Activated T-helper 9 cell treated with anti-CD3 and anti-CD28 coated beads, Interleukin-2, amount 50 U/mL, for 16 hours (primary cell): ENCODE measurements around the gene DMD.

Experiments
- DNase-seq: peaks from one replicate; pipeline ENCODE4 v3.0.0-alpha.2; 2020; ENCODE audit warnings: low read depth

Gene DMD

DNA sequence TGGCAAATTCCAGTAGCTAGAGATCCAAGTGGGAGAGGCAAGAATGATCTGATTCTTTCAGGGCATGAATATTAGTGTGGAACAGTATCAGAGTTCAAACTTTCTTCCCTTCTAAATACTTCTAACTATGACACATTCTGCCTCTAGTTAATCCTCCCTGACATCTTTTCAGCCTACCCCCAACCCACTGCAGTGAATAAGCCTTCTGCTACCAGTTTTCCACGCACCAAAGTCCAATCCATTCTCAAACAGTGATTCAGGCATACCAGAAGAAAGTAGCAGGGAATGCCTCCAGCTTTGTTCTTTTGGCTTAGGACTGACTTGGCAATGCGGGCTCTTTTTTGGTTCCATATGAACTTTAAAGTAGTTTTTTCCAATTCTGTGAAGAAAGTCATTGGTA, 1984.1 kb downstream of the DMD start:
- no peak for DNase-seq

DNA sequence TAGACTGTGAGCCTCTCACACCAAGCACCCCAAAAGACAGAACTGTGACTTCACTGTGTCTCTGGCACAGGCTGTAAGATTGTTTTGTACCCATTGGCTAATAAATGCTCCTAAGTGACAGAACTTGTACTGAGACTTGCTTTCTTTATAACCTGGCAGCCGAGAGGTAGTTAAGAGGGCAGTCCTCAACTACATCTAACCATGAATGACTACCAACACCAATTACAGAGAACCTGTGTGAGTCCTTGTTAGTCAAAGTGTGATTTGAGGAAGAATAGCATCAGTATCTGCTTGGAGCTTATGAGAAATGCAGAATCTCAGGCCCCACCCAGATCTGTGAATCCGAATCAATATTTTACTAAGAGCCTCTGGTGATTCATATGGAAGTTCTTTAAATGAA, 1985.5 kb downstream of the DMD start:
- DNase-seq, result no peak

DNA sequence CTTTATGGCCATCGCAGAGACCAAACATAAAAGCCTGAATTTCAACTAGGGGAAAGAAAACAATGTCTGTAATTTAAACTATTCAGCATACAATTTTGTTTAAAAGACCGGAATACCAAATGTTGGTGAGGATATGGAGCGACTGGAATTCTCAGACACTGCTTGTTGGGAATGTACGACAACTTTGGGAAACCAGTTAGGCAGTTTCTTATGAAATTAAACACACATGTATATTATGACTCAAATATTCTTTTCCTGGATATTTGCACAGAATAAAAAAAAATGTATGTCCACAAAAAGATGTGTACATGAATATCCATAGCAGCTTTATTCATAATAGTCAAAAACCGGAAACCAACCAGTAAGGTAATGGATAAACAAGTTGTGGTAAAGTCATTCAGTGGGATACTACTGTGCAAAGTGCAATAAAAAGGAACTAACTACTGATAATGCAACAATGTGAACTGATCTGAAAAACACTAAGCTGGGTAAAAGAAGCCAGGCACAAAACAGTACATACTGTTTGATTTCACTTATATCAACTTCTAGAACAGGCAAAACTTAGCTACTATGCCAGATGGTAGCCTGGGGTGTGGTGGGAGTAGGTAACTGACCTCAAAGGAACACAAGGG, 1986.9 kb downstream of the DMD start:
- DNase-seq, result no peak

DNA sequence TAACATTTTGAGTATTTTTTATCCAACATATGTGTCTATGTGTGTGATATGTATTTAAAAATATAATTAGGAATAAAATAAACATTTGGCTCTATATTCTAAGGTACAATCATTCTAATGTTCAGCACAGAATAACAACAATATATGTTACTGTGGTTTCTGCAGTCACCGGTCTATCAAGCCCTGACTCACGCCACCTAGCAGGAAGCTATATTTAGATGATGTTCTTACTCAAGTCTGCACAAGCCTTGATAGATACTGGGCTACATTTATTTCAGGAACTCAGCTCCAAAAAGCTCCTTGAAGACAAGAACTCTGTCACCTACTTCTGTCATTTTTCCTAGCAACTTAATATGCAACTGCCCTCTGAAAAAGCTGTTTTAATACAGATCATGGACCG, 1987.5 kb downstream of the DMD start:
- no peak for DNase-seq

DNA sequence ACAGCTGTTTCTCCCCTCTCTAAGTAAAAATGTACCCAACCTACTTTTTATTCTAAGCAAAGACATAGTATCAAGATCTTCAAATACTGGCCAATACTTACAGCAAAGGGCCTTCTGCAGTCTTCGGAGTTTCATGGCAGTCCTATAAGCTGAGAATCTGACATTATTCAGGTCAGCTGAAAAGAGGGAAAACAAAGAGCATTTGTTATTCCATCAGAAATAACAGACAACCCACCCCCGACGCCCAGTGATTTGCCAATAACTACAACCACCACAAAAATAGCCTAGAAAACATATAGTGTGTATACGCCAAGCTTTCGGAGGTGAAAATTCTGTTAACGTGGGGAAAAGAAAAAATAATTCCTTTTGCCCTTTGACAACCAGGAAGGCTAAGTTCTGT, 1988.4 kb downstream of the DMD start:
- no peak for DNase-seq

DNA sequence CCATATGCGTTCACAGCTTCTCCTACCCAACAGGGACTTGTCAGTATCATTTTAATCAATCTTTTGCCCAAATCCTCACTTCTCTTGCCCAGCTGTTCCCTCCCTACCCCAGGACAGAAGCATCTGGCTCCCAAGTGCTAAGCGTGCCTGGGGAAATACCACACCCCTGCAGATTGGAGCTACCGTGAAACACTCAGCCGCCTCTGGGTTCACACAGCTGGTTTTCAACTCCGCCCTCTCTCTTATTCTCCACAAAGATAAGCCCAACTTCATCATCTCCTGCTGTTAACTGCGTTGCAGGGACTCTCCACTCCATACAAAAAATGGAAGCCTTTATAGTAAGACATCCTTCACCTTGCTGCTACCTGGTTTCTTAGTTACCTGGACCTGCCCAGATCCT, 1992.2 kb downstream of the DMD start:
- no peak for DNase-seq

DNA sequence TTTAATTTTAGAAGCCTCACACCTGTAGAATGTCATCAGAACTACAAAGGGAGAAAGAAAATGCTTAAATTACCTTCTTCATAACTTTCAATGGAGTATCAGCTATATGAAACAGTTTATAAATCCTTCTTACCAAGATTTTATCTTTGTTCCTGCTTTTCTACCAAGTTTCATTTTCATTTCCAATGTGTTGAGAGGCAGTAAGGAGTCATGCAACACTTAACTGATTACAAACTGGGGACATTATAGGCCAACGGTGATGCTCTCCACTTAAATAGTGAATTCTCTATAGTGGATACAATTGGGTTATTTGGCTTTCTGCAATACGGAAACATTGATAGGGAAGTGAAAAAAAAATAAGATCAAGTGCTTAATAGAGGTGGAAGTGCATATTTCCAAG, 1994.3 kb downstream of the DMD start:
- DNase-seq, result no peak

DNA sequence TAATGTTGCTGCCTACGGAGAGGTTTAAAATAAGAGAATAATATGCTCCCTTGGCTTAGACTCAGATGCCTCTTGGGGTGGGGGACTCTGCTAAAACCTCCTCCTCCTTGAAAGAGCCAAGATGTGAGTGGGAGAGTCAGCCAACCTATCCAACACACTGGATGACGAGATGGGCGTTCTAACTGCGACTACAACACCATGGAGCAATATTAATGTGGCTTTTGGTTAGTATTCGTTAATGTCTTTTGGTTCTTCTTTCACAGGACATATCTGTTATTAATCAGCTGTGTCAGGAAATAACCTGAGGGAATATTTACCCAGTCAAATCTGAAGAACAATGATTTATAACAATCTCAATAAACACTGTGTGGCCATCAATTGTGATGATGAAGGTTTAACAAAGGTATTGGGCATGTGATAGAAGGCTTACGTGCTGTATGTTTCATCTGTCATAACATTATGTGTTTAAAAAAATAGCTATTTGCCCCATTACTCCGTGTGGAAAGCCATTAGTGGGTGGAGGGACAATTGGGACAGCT, 1996.0 kb downstream of the DMD start:
- DNase-seq, result no peak

DNA sequence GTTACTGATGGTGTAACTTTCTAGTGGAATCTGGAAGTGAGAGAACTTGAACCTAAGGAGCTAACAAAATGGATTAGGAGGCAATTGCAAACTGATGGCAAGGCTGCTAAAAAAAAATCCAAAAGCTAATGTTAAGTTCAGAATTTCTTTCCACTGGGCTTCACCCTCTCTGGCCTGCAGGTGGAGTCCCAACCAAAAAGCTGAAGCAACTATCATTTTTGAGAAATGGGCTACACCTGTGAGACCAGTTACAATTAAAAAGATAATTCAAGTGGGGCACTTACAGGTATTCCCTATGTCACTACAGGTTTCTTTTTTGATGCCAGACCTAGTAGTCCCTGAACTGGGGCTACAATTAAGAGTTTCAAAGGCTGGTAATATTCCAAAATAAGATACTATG, 1997.4 kb downstream of the DMD start:
- DNase-seq, result no peak

DNA sequence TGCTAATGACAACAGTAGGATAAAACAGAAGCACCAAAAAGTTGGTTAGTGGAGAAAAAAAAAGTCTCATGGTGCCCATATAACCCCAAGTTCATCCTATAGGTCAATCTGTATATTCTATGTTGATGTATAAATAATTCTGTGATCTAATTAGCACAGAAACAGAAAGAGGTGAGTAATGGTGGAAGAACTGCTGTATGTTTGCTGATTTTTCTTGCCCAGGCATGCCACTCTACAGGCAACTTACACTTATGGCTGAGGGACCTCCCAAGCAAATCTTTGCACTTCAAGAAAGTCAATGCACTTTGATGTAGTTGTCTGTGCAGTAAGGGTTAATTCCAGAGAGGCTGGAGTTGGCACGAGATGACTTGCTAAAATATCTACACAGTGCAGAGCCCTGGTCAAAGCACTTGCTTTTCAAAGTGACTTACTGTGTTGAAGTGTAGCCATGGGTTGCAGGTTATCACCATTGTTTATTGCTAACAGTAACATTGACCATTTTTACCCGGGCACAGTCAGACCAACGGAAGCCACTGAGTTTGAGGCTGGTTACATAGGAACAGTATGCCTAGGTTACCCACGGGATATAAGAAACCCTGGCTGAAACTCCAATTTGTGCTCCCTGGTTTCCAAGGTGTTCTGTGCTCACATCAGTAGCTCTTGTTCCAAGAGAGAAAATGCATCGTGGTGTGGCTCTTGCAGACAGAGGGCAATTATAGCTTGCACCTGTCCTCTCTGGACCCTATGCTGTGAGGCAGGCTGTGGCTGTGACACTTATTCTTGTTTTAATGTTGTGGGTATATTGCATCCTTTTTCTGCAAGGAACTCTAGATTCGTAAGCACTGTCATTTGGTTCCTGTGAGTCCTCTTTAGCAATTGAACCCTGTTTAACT, 1998.2 kb downstream of the DMD start:
- no peak for DNase-seq

DNA sequence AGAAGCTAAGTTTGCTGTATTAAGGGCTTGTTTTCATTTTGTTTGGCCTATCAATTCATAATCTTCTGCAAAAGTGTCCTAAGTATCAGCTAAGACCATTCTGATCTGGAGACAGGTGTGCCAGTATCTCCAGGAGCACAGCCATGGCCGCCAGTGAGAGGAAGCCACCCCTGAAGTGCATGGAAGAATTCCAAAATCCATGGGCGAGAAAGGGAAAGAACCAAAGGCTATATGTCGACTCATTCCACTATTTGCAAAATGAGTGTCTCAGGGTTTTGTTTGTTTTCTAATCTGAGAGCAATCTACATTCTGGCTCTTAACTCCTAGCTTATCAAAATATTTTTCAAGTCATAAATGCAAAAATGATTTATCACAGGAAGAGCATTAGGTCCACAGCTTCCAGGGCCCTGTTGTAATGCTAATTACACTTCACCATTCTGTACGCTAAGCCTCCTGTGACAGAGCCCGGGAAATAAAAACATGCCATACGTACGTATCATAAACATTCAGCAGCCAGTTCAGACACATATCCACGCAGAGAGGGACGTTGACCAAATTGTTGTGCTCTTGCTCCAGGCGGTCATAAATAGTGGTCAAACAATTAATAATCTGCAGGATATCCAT, 2002.2 kb downstream of the DMD start:
- no peak for DNase-seq

DNA sequence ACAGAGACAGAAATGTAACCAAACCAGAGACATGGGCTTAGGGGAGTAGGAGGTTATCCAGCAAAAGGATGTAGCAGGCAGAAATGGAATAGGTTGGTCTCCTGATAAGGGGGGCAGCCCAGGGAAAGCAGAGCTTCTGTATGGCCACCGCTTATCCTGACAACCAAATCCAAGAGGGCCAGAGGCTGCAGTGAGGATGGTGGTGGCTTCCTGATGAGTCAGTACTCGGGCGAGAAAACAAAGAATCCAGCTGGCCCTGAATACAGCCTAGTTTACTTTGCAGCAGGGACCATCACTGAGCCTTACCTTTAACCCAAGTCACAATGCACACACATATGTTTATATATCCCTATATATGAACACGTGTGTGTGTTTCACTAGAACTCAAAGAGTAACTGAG, 2009.8 kb downstream of the DMD start:
- no peak for DNase-seq

DNA sequence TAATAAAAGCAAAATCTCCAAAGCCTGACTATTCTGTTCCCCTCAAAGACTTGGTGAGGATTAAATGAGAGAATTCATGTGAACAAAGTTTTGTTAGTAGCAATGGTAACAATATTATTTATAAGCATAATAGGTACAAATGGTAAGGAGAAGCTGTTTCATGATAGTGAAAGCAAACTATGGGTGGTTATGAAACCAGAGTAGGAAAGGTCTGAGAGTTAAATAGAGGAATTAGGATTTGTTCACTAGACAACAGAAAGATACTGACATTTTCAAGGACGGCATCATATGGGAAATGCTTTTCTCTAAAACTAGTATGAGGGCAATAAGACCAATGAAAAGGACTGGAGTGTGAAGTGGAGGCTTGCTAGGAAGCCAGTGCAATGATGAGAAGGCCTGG, 2010.9 kb downstream of the DMD start:
- no peak for DNase-seq

DNA sequence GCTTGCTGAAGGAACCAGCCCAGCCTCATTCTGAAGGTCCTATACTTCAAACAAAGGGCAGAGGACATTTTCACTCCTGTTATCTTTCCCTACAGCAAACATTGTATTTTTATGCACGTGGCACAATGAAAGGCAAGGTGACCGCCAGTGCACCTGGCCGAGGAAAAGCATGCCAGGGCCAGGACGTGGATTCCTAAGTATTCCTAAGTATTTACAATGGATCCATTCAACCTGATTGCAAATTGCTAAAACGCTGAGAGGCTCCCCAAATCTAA, 2011.6 kb downstream of the DMD start:
- no peak for DNase-seq

DNA sequence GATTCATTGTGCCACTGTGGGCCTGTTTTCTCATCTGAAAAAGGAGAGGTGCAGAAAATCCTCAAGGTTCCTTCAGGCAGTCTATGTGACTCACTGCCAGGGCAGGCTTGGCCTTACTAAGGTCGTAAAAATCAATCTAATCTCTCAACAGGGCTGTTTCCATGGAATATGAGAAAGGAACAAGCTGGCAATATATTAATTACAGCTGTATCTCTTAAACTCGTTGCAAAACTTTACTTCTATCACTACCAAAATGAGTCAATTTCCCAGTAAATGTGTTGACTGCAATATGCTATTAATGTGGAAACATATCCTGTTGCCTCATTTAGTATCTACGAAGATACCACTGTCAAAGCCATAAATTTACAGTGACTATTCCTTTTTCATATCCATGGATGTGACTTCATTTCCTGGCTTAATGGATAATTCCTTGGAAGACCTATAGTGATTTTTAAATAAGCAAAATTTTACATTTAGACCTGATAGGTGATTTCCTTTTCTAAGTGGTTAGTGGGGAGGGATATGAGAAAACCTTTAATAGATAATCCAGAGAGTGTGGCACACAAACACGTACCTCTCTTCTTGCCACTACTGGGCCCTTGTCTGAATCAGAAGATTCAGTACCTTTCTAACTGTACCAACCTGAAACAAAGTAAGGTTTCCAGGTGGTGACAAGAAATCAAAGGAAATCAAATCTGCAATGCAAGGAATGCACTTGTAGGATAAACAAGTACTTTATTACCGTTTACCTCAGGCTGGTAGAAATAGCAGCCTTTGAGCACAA, 2012.1 kb downstream of the DMD start:
- DNase-seq, result no peak

DNA sequence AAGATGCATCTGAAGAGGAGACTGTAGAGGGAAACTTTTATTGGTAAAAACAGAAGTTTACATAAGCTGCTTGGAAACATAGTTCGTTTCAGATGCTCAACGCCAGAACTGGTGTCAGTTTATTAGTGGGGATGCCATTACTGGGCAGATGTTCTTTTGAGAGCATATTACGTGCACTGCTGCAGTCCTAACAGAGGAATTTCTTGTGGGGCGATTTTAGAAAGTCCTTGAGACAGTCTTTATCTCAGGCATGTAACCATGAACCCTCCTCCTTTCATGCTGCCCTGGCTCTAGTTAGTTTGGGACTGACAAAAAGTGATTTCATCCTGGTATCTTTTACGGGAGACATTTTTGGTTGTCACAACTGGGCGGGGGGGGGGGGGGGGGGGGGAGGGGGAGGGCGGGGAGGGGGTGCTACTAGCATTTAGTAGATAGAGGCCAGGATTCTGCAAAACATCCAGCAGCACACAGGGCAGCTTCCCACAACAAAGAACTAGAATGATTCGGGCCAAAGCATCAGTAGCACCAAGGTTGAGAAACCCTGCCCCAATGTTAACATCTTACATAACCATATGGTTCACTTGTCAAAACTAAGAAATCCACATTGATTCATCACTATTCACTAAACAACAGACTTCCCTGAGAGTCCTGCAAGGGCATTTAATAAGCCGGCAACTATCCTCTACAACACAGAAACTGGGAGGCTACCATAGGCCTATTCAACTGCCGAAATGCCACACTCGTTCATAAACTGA, 2021.0 kb downstream of the DMD start:
- no peak for DNase-seq

DNA sequence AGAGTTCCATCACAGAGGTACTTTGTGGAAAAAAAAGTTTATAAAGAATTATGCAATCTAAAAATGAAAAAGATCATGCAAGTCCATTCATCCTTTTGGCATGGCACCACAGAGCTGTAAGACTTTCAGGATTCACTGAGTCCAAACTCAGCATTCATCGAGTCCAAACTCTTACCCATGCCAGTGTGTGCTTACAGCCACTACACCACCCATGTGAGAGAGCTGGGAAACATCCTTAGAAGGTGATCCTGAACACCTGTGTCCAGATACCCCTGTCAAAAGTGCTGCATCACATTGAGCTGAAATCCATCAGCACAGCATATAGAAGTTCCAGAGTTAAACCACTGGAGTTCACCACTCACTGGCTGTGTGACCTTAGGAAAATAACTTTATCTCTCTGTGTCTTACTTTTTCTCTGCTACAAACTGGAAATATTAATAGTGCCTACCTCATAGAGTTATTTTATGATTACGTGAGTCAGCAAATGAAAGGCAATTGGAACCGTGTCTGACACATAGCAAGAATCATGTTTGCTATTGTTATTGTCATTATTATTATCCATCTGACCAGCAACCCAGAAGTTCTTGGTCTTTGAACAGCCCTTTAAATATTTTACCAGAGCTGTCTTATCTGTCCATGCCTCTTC, 2024.5 kb downstream of the DMD start:
- no peak for DNase-seq

DNA sequence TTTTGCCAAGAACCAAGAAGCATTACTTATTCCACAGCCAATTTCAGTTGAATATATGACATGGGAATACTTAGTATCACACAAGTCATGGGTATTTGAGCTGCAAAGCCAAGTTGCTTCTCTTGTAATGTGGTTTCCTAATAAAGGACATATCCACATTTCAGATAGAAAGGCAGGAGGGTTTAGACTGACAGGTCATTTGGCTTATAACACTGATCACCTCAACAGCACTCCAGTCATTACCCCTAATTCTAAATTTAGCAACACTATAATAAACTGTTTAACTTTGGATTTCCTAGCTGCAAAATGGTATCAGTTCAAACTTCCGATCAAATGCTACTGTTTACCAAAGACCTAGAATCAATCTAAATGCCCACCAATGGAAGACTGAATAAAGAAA, 2025.5 kb downstream of the DMD start:
- no peak for DNase-seq

DNA sequence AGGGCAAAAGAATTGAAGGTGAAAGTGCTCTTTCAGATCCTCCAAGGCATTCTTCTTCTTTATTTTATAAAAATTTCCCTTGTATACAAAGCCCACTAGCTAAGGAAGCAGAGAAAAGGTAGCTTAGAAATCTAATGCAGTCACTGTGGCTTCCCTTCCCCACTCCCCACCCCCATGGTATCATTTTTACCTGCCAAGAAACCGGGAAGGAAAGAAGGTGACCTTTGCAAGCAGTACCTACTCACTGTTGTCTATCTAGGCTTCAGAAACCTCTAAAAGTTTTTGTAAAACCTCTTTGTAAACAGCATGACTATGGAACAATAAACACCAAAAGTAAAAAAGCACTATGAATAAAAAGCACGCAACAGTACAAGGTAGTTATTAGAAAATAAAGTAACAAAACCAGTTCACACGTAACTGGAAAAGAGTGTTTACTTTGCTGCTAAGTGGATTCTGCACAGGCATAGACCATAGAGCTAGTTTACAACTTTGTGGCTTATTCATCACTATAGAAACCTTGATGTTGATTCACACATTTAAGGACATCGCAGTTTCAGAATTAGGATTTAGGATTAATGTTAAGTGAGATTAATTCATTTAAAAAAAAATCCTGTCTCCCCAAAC, 2029.9 kb downstream of the DMD start:
- no peak for DNase-seq

DNA sequence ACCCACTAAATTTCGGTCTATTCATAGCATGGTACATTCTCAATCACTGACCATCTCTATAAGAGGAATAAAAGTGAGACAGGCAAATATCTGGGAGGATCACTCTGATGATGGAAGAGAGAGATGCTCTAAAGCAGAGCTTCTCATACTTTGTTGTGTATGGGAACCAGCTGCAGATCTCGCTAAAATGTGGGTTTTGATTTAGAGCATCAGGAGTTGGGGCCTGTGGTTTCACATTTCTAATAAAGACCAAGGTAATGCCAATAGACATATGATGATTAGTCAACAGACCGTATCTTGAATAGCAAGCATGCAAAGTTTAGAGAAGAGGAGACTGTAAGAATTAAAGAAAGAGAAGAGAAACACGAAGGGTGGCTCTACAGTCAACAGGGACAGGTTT, 2032.1 kb downstream of the DMD start:
- DNase-seq, result no peak

DNA sequence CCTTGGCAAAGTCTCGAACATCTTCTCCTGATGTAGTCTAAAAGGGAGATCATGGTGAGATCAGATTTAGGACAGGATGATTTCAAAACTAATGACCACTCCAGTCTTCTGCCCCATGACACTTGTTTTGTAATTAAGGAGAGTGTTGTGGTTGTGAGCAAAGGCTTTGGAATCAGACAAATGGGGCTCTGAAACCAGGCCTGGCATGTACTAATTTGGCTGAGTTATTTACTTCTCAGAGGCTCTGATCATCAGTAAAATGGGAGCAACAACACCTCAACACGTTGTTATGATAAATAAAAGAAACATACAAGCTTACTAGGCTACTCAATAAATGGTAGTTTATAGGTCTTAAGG, 2032.6 kb downstream of the DMD start:
- no peak for DNase-seq
